H1 (cell line): ENCODE results near the gene ACSF2. TPM values are rescaled to one million over a fixed set of nuclear protein-coding genes. Genes with fewer than 3 reads are reported as not detected.

Experiments used
- CTCF ChIA-PET: fragments of 300-600 bp; sonication (Branson Sonifier 250); formaldehyde crosslinking; loops from one replicate; lab custom pipeline; 2021; ENCODE audit not compliant: partially characterized antibody; lab: Charles Lee
- POLR2A ChIA-PET: fragments of 300-600 bp; sonication (Branson Sonifier 250); formaldehyde crosslinking; loops from one replicate; lab custom pipeline; 2021; ENCODE audit warnings: inconsistent platforms; ENCODE audit not compliant: partially characterized antibody; lab: Charles Lee
- DNase-seq, 2 experiments: peaks; one replicate each; pipeline versions ENCODE4 v3.0.0 to v3.0.0-alpha.2; 2010 to 2022; ENCODE audit warnings: low spot score in 2 of 2, low read depth in 1 of 2, mixed read lengths in 1 of 2
- FAIRE-seq: peaks from 2 replicates; lab custom pipeline; 2011; peaks lifted over from hg19 to GRCh38; lab: Jason Lieb, UNC
- H2AFZ ChIP-seq: 2 replicates; pipeline ENCODE4 v1.8.1; 2012; ENCODE audit warnings: low read length, inconsistent platforms
- H2AK5ac ChIP-seq: 2 replicates; pipeline ENCODE4 v1.6.1; 2013; ENCODE audit warnings: low read depth, low read length
- H2BK120ac ChIP-seq: replicated peaks from 2 replicates; pipeline ENCODE3; 2013; ENCODE audit warnings: low read depth, low read length, inconsistent platforms
- H2BK12ac ChIP-seq: 2 replicates; pipeline ENCODE4 v1.6.1; 2013; ENCODE audit warnings: low read depth, low read length
- H2BK15ac ChIP-seq: 2 replicates; pipeline ENCODE4 v1.6.1; 2013; ENCODE audit warnings: low read length
- H2BK20ac ChIP-seq: 2 replicates; pipeline ENCODE4 v1.6.1; 2013; ENCODE audit warnings: low read length
- H2BK5ac ChIP-seq: 2 replicates; pipeline ENCODE4 v1.6.1; 2013; ENCODE audit warnings: low read depth, low read length
- H3K14ac ChIP-seq: 2 replicates; pipeline ENCODE4 v1.6.1; 2013; ENCODE audit warnings: inconsistent platforms; ENCODE audit not compliant: insufficient read length
- H3K18ac ChIP-seq: 2 replicates; pipeline ENCODE4 v1.6.1; 2013; ENCODE audit warnings: low read length; ENCODE audit errors: extremely low read depth
- H3K23ac ChIP-seq: 2 replicates; pipeline ENCODE4 v1.6.1; 2013; ENCODE audit warnings: inconsistent platforms; ENCODE audit not compliant: insufficient read length
- H3K23me2 ChIP-seq: 2 replicates; pipeline ENCODE4 v1.6.1; 2013; ENCODE audit warnings: low read depth, low read length
- H3K27ac ChIP-seq: 2 replicates; pipeline ENCODE4 v1.6.1; 2011; ENCODE audit warnings: low read depth, low read length, inconsistent platforms
- H3K27me3 ChIP-seq, 4 experiments: replicated peaks in 1 of 4; 1 replicate in 1 of 4; 2 replicates in 3 of 4; pipeline versions ENCODE4 v1.6.1 to v1.8.1; 2011 to 2013; ENCODE audit warnings: low read length in 3 of 4, mild to moderate bottlenecking in 3 of 4, inconsistent platforms in 2 of 4, mixed read lengths in 2 of 4, moderate library complexity in 1 of 4; ENCODE audit not compliant: control insufficient read depth in 3 of 4, insufficient read depth in 3 of 4; ENCODE audit errors: extremely low read depth in 1 of 4
- H3K36me3 ChIP-seq, 4 experiments: 2 replicates each; pipeline versions ENCODE4 v1.6.1 to v1.8.1; 2011 to 2013; ENCODE audit warnings: mild to moderate bottlenecking in 4 of 4, low read length in 3 of 4, moderate library complexity in 2 of 4, control low read depth in 1 of 4, inconsistent platforms in 1 of 4; ENCODE audit not compliant: insufficient read depth in 4 of 4, control insufficient read depth in 2 of 4
- H3K4ac ChIP-seq: replicated peaks from 2 replicates; pipeline ENCODE3; 2013; ENCODE audit warnings: low read length, low read depth, mixed read lengths, inconsistent platforms; ENCODE audit not compliant: insufficient read length
- H3K4me1 ChIP-seq, 4 experiments: replicated peaks in 1 of 4; 1 replicate in 1 of 4; 2 replicates in 3 of 4; pipeline versions ENCODE4 v1.6.1 to v1.8.1; 2011 to 2013; ENCODE audit warnings: low read length in 3 of 4, inconsistent platforms in 2 of 4, mixed read lengths in 1 of 4; ENCODE audit not compliant: insufficient read depth in 4 of 4, control insufficient read depth in 3 of 4
- H3K4me2 ChIP-seq, 2 experiments: 2 replicates each; pipeline versions ENCODE4 v1.6.1 to v1.8.1; 2011 to 2013; ENCODE audit warnings: low read depth in 2 of 2, low read length in 2 of 2, control low read depth in 1 of 2, inconsistent platforms in 1 of 2, mild to moderate bottlenecking in 1 of 2; ENCODE audit not compliant: insufficient read depth in 1 of 2
- H3K4me3 ChIP-seq, 4 experiments: fragments of 200-600, 300-600 bp in 1 of 4; sonication (generic), shearing (Covaris generic), sonication (Bioruptor Twin) in 1 of 4; 2 replicates each; pipeline versions ENCODE4 v1.5.1 to v1.8.1; 2011 to 2016; ENCODE audit warnings: low read length in 4 of 4, low read depth in 3 of 4, control low read depth in 2 of 4, inconsistent platforms in 2 of 4, mild to moderate bottlenecking in 2 of 4, mixed read lengths in 1 of 4, moderate library complexity in 1 of 4; ENCODE audit not compliant: insufficient read depth in 2 of 4; ENCODE audit errors: extremely low read depth in 1 of 4
- H3K56ac ChIP-seq: replicated peaks from 2 replicates; pipeline ENCODE3; 2013; ENCODE audit warnings: low read depth, mild to moderate bottlenecking, mixed read lengths, low read length, inconsistent platforms; ENCODE audit not compliant: insufficient read length
- H3K79me1 ChIP-seq: 2 replicates; pipeline ENCODE4 v1.6.1; 2013; ENCODE audit warnings: low read depth, low read length, control low read depth
- H3K79me2 ChIP-seq, 2 experiments: 2 replicates each; pipeline versions ENCODE4 v1.6.1 to v1.8.1; 2012 to 2013; ENCODE audit warnings: low read length in 2 of 2, mild to moderate bottlenecking in 2 of 2, inconsistent platforms in 1 of 2; ENCODE audit not compliant: insufficient read depth in 2 of 2, control insufficient read depth in 1 of 2
- H3K9ac ChIP-seq, 4 experiments: replicated peaks in 1 of 4; 1 replicate in 1 of 4; 2 replicates in 3 of 4; pipeline versions ENCODE4 v1.6.1 to v1.8.1; 2011 to 2013; ENCODE audit warnings: low read depth in 3 of 4, low read length in 3 of 4, control low read depth in 2 of 4, mild to moderate bottlenecking in 2 of 4, moderate library complexity in 2 of 4, inconsistent platforms in 1 of 4; ENCODE audit errors: extremely low read depth in 1 of 4
- H3K9me3 ChIP-seq, 2 experiments: 2 replicates each; pipeline versions ENCODE4 v1.6.1 to v1.8.1; 2012 to 2013; ENCODE audit warnings: mild to moderate bottlenecking in 2 of 2, moderate library complexity in 2 of 2, control low read depth in 1 of 2, inconsistent platforms in 1 of 2, low read depth in 1 of 2, low read length in 1 of 2, mixed read lengths in 1 of 2; ENCODE audit not compliant: insufficient read depth in 2 of 2
- H4K20me1 ChIP-seq, 2 experiments: replicated peaks in 1 of 2; 2 replicates each; pipeline versions ENCODE3 to v1.8.1; 2011 to 2013; ENCODE audit warnings: inconsistent platforms in 2 of 2, low read length in 2 of 2, mild to moderate bottlenecking in 1 of 2; ENCODE audit not compliant: insufficient read depth in 2 of 2, control insufficient read depth in 1 of 2
- H4K5ac ChIP-seq: 2 replicates; pipeline ENCODE4 v1.6.1; 2013; ENCODE audit warnings: low read length, low read depth, mixed read lengths, inconsistent platforms; ENCODE audit not compliant: insufficient read length
- H4K8ac ChIP-seq: 2 replicates; pipeline ENCODE4 v1.8.0; 2013; ENCODE audit warnings: mild to moderate bottlenecking, moderate library complexity, low read length, inconsistent platforms; ENCODE audit not compliant: insufficient read depth; ENCODE audit errors: extremely low read depth
- H4K91ac ChIP-seq: replicated peaks from 2 replicates; pipeline ENCODE3; 2013; ENCODE audit warnings: low read length, mixed read lengths, inconsistent platforms; ENCODE audit not compliant: insufficient read length
- CREB1 ChIP-seq: IDR thresholded peaks from 2 replicates; pipeline ENCODE4 v1.6.1; 2012; ENCODE audit warnings: inconsistent platforms
- EGR1 ChIP-seq: IDR thresholded peaks from 2 replicates; pipeline ENCODE4 v1.6.1; 2011; ENCODE audit warnings: low read depth, low read length, borderline replicate concordance
- JUND ChIP-seq: IDR thresholded peaks from 2 replicates; pipeline ENCODE4 v1.6.1; 2011; ENCODE audit warnings: mild to moderate bottlenecking, improper control_type of control experiment, low read length
- MAFK ChIP-seq: IDR thresholded peaks from 2 replicates; pipeline ENCODE4 v1.6.1; 2012; ENCODE audit warnings: low read depth, mild to moderate bottlenecking, improper control_type of control experiment, low read length
- RAD21 ChIP-seq, 2 experiments: IDR thresholded peaks in 1 of 2; conservative IDR thresholded peaks in 1 of 2; 2 replicates each; pipeline ENCODE4 v1.6.1; 2011; ENCODE audit warnings: low read depth in 2 of 2, low read length in 2 of 2, improper control_type of control experiment in 1 of 2, inconsistent platforms in 1 of 2, mild to moderate bottlenecking in 1 of 2, moderate library complexity in 1 of 2
- SUZ12 ChIP-seq: fragments of 200-600 bp; sonication (generic); IDR thresholded peaks from 2 replicates; pipeline ENCODE4 v1.6.1; 2012; ENCODE audit warnings: mild to moderate bottlenecking, inconsistent platforms, low read length, moderate library complexity, mixed read lengths
- TAF1 ChIP-seq: IDR thresholded peaks from 2 replicates; pipeline ENCODE4 v1.6.1; 2011; ENCODE audit warnings: mild to moderate bottlenecking, low read depth, low read length
- TAF7 ChIP-seq: optimal IDR thresholded peaks from 2 replicates; pipeline ENCODE3; 2011; ENCODE audit warnings: low read depth, mild to moderate bottlenecking, inconsistent platforms, low read length, moderate library complexity, borderline replicate concordance
- TEAD4 ChIP-seq: IDR thresholded peaks from 2 replicates; pipeline ENCODE4 v1.6.1; 2012; ENCODE audit warnings: low read depth, low read length, inconsistent platforms, mixed read lengths
- WGBS, 2 experiments: shearing (Covaris generic) in 1 of 2; methylation state at CpG; one replicate each; pipeline versions ENCODE4 v1.1.6 to v1.1.7; 2013 to 2015; ENCODE audit warnings: low lambda C conversion rate in 2 of 2, mixed read lengths in 2 of 2, inconsistent platforms in 1 of 2, low coverage in 1 of 2, missing lambda C conversion rate in 1 of 2; ENCODE audit not compliant: insufficient replicate concordance in 2 of 2, insufficient coverage in 1 of 2, insufficient read length in 1 of 2; ENCODE audit errors: extremely low coverage in 1 of 2, missing lambda C conversion rate in 1 of 2; 5-methylcytosine and 5-hydroxymethylcytosine counted together
- polyA plus RNA-seq, 7 experiments: library from polyadenylated mRNA; depleted of rRNA in 3 of 7; stranded (reverse) in 5 of 7; unstranded in 2 of 7; fragments of >200 nt in 5 of 7; fragments of 200-250 nt in 2 of 7; gene quantifications; 1 replicate in 5 of 7; 2 replicates in 1 of 7; 4 replicates in 1 of 7; pipeline versions ENCODE4 v1.2.1 to v1.2.3, GENCODE V29; 2011 to 2013; ENCODE audit warnings: missing spikeins in 2 of 7, mixed read lengths in 2 of 7
- total RNA-seq: library from RNA; stranded (reverse); fragmentation: NEBNext Ultra II Directional; extraction: Animal tissue kit (Norgen Biotek cat#: 25700); gene quantifications from 2 replicates; pipeline ENCODE4 v1.2.1, GENCODE V29; 2021

The ACSF2 gene
- total and polyA plus RNA-seq, 2 of the 8 experiments (the other 6 are each of a cell fraction or from before 2014, with no cell fraction given) = 14.5 to 16.3 TPM

- Histone ChIP-seq H3K4ac (no peak within 1 kb of the TSS), H3K23ac (no peak within 1 kb of the TSS), H3K23me2 (peaks cover 8% of the 10 kb centered on the region), H2BK5ac (no peak within 1 kb of the TSS; the same call in 1 of the 2 replicates), H3K4me2 (peak within 1 kb of the TSS; percentile 55 to 87), H3K14ac (no peak within 1 kb of the TSS), H3K36me3 (peaks cover 0 to 1% (median 0%) of the 10 kb centered on the region in 4 experiments; a peak in 2 of 8 replicates), H2BK120ac (no peak within 1 kb of the TSS), H4K20me1 (peaks cover 0 to 2% of the 10 kb centered on the region in 2 experiments), H2BK12ac (peak within 1 kb of the TSS; percentile 50; the same call in 1 of the 2 replicates), H4K5ac (peak within 1 kb of the TSS; percentile 39), H2BK15ac (0 out of 2 replicates have a peak within 1 kb of the TSS, but pooled peaks have one; percentile 88), H3K4me3 (peak within 1 kb of the TSS; percentile 46 to 81 (median 72)), H3K18ac (peak within 1 kb of the TSS; percentile 87), H2AK5ac (0 out of 2 replicates have a peak within 1 kb of the TSS, but pooled peaks have one; percentile 34), H3K9ac (peak within 1 kb of the TSS in 3 of 4 experiments; percentile 58 to 61 (median 60); a peak in 5 of 7 replicates), H3K56ac (no peak within 1 kb of the TSS), H3K27me3 (peaks cover 0 to 4% (median under 1%) of the 10 kb centered on the region in 4 experiments; a peak in 2 of 7 replicates), H3K9me3 (no peaks in the 10 kb centered on the region), H3K79me1 (no peaks in the 10 kb centered on the region), H2AFZ (peak within 1 kb of the TSS; percentile 97), H3K27ac (no peak within 1 kb of the TSS; the same call in 1 of the 2 replicates), H3K79me2 (peaks cover 0 to 3% of the 10 kb centered on the region in 2 experiments; a peak in 1 of 4 replicates), H3K4me1 (peaks cover 0 to 10% (median 6%) of the 10 kb centered on the region in 4 experiments; a peak in 6 of 7 replicates), H4K8ac (peak within 1 kb of the TSS; percentile 93; the same call in 1 of the 2 replicates), H2BK20ac (peak within 1 kb of the TSS; percentile 80; the same call in 1 of the 2 replicates), H4K91ac (peak within 1 kb of the TSS; percentile 62)
- POLR2A ChIA-PET = interaction anchor here (0.8 to 1.7 kb wide), 13 partner anchors 8 to 280 kb away, joined by 3 to 10 read pairs (median 3); partner anchors contain the start of genes CHAD, EPN3 and LRRC59
- CTCF ChIA-PET = interaction anchor here (0.7 to 2.4 kb wide), 44 partner anchors 10 to 290 kb away, joined by 3 to 39 read pairs (median 4); partner anchors contain the start of genes CACNA1G, CHAD, EPN3 and LRRC59
- FAIRE-seq (no peak), DNase-seq (peak; percentile 68 to 84)
- 8% methylated on average over 64 of the region's 75 CpGs; no CpG with 5 or more reads in 1 of the 2 experiments for WGBS, 2 experiments
- TF ChIP-seq EGR1 (peak; percentile 3; the same call in 1 of the 2 replicates), SUZ12 (0 out of 2 replicates have a peak, but pooled peaks have one; percentile 18), TEAD4 (peak; percentile 37; the same call in 1 of the 2 replicates), TAF7 (peak; percentile 96), TAF1 (peak; percentile 80), CREB1 (peak; percentile 73), MAFK (no peak), RAD21 (IDR thresholded peaks at IDR 0.05 in 1 of 2, conservative IDR thresholded peaks at IDR 0.05 in 1 of 2; ENCODE audit: low read depth in 2 of 2, low read length in 2 of 2) (peak; percentile 40 to 58; a peak in 3 of 4 replicates), JUND (0 out of 2 replicates have a peak, but pooled peaks have one; percentile 7)
These were observed 52.7 kb downstream of the ACSF2 start, which contains the start of gene RSAD1 for GRCh38 chr17:50478391-50479381. Gene RSAD1, plus strand, starts transcription at chr17:50478860. Its CDS starts 25 bp downstream, at chr17:50478885.
